T-helper 17 cell (primary cell): ENCODE results near the gene SMYD5. TPM values are rescaled to one million over a fixed set of nuclear protein-coding genes. Genes with fewer than 3 reads are reported as not detected.
"Not testable (repeated sequence)": the region's sequence is repeated elsewhere in the genome, so short reads cannot be mapped to it uniquely, and the experiment has no call there.

Experiments
- ATAC-seq: fragments of 150-1000 bp; cut with Tn5 transposase; 2 replicates; pipeline ENCODE4 v1.10.0; 2021; ENCODE audit warnings: mild to moderate bottlenecking, moderate library complexity
- DNase-seq, 3 donors: peaks; one replicate each; pipeline versions ENCODE4 v3.0.0 to v3.0.0-alpha.2; 2020 to 2021
- H3K9me3 ChIP-seq: one replicate; pipeline ENCODE4 v1.7.0; 2013; ENCODE audit warnings: low read length, mild to moderate bottlenecking; ENCODE audit not compliant: control insufficient read depth, poor library complexity, severe bottlenecking
- H3K27ac Mint-ChIP-seq: one replicate; pipeline ENCODE4 v1.8.0; 2022; ENCODE audit warnings: mild to moderate bottlenecking, moderate library complexity, mixed read lengths
- H3K27me3 Mint-ChIP-seq: one replicate; pipeline ENCODE4 v1.8.0; 2022; ENCODE audit warnings: mixed read lengths
- H3K36me3 Mint-ChIP-seq: one replicate; pipeline ENCODE4 v1.8.0; 2022; ENCODE audit warnings: low read depth, mixed read lengths
- H3K4me1 Mint-ChIP-seq: one replicate; pipeline ENCODE4 v1.8.0; 2022; ENCODE audit warnings: mild to moderate bottlenecking, mixed read lengths
- H3K4me3 Mint-ChIP-seq: one replicate; pipeline ENCODE4 v1.8.0; 2022; ENCODE audit warnings: mild to moderate bottlenecking, moderate library complexity, mixed read lengths
- total RNA-seq, 4 donors: library from RNA in 2 of 4; stranded (reverse) in 2 of 4; gene quantifications; one replicate each; pipeline ENCODE4 v1.2.3 and lab custom pipeline; 2022 to 2026

The SMYD5 gene
- total RNA-seq, 2 donors from 2014 or later: 31.9 to 37.0 TPM

- Mint-ChIP-seq H3K27ac (no peak overlapping the region), H3K4me1 (peaks cover 23% of the 10 kb centered on the region), H3K36me3 (no peaks in the 10 kb centered on the region), H3K4me3 (peak overlapping the region; percentile 95), H3K27me3 (peaks cover 32% of the 10 kb centered on the region)
- H3K9me3 ChIP-seq: no peaks in the 10 kb centered on the region
- peak; percentile 1 for ATAC-seq
- no peak for DNase-seq
These were observed 36.3 kb upstream of the SMYD5 start for GRCh38 chr2:73177645-73178255.

GRCh38 chr2:73185965-73186364 lies 28.1 kb upstream of the SMYD5 start:
- no peak overlapping the region for H3K4me3 Mint-ChIP-seq
- no peaks in the 10 kb centered on the region for H3K9me3 ChIP-seq
- DNase-seq: no peak
- H3K4me1 Mint-ChIP-seq: peaks cover 7% of the 10 kb centered on the region
- H3K27ac Mint-ChIP-seq: no peak overlapping the region
- peaks cover 23% of the 10 kb centered on the region for H3K27me3 Mint-ChIP-seq
- H3K36me3 Mint-ChIP-seq: peaks cover 4% of the 10 kb centered on the region
- ATAC-seq: no peak

- Mint-ChIP-seq H3K4me1 (peaks cover 4% of the 10 kb centered on the region), H3K27me3 (peaks cover 23% of the 10 kb centered on the region), H3K27ac (no peak overlapping the region), H3K36me3 (peaks cover 4% of the 10 kb centered on the region), H3K4me3 (no peak overlapping the region)
- ATAC-seq (no peak), DNase-seq (no peak)
- H3K9me3 ChIP-seq: no peaks in the 10 kb centered on the region
These were observed 26.5 kb upstream of the SMYD5 start for GRCh38 chr2:73187549-73187948.

DNA sequence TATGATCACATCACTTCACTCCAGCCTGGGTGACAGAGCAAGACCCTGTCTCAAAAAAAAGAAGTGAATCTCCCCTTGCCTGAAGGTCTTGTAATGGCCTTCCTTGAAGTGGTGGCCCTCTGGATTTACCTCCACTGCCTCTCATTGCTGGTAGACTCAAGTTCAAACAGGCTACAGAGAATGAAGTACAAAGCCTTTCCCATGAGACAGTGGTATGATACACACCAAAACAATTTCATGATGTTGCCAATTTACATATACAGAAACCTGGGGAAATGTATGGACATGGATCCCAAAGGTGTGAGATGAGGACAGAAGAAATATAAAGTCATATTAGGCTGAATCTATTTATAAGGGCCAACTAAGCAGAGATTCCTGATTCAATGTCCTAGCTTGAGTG lies 16.5 kb upstream of the SMYD5 start:
- ATAC-seq (no peak), DNase-seq (no peak)
- peaks cover 50% of the 10 kb centered on the region for H3K27me3 Mint-ChIP-seq
- H3K4me1 Mint-ChIP-seq: peaks cover 4% of the 10 kb centered on the region
- no peaks in the 10 kb centered on the region for H3K9me3 ChIP-seq
- H3K36me3 Mint-ChIP-seq: no peaks in the 10 kb centered on the region
- H3K4me3 Mint-ChIP-seq: no peak overlapping the region
- no peak overlapping the region for H3K27ac Mint-ChIP-seq

- DNase-seq, H3K4me3 Mint-ChIP-seq, ATAC-seq, H3K9me3 ChIP-seq, H3K27ac Mint-ChIP-seq, H3K4me1 Mint-ChIP-seq, H3K36me3 Mint-ChIP-seq: not testable (repeated sequence)
- H3K27me3 Mint-ChIP-seq: peaks cover 66% of the 10 kb centered on the region
These were observed 13.8 kb upstream of the SMYD5 start for GRCh38 chr2:73200281-73200680.

GRCh38 chr2:73202156-73203054 lies 11.6 kb upstream of the SMYD5 start, which contains the start of gene NOTO:
Gene NOTO (plus strand): TSS chr2:73202574. CDS start chr2:73202667, 93 bp downstream.
- Mint-ChIP-seq H3K4me1 (peaks cover 8% of the 10 kb centered on the region), H3K4me3 (peak within 1 kb of the TSS; percentile 80), H3K36me3 (peaks cover 2% of the 10 kb centered on the region), H3K27ac (no peak within 1 kb of the TSS), H3K27me3 (peaks cover 62% of the 10 kb centered on the region)
- DNase-seq: no peak
- peak; percentile 51 for ATAC-seq
- no peaks in the 10 kb centered on the region for H3K9me3 ChIP-seq

DNA sequence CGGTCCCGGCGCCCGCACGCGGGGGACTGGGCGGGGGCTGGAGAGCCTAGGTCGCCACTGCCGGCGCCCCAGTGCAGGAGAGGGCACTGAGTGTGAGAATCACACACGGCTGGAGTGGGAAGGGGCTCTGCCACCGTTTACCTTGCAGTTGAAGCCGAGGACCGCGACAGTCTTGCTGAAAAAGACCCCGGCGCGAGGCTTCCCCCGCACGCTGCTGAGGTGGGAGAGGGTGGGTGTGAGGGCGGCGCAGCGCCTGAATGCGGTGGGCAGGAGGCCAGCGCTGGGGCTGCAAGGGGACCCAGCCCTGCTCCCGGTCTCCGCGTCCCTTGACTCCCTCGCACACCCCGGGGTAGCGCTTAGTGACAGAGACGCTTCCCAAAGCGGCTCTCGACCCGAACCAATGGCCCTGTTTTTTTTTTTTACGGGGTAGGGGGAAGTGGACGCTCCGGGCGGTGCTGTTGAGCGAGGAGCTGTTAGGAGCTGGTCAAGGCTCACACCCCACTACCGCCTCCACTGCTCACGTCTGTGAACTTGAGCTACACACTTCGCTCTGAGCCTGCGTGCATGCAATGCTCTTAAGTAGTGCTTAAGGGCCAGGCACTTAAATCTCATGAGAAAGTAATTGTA lies 10.9 kb upstream of the SMYD5 start:
- peak overlapping the region; percentile 60 for H3K4me3 Mint-ChIP-seq
- H3K9me3 ChIP-seq: no peaks in the 10 kb centered on the region
- ATAC-seq (peak; percentile 56), DNase-seq (no peak)
- peaks cover 62% of the 10 kb centered on the region for H3K27me3 Mint-ChIP-seq
- H3K4me1 Mint-ChIP-seq: peaks cover 8% of the 10 kb centered on the region
- peaks cover 2% of the 10 kb centered on the region for H3K36me3 Mint-ChIP-seq
- H3K27ac Mint-ChIP-seq: no peak overlapping the region

DNA sequence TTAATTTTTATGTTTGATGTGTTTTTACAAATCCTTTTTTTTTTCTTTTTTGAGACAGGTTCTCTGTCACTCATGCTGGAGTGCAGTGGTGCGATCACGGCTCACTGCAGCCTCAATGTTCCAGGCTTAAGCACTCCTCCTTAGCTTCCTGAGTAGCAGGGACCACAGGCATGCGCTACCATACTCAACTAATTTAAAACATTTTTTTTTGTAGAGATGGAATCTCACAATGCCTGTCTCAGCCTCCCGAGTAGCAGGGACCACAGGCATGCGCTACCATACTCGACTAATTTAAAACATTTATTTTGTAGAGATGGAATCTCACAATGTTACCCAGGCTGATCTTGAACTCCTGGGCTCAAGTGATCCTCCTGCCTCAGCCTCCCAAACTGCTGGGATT lies 8.4 kb upstream of the SMYD5 start:
- Mint-ChIP-seq H3K4me1 (peaks cover 11% of the 10 kb centered on the region), H3K36me3 (peaks cover 10% of the 10 kb centered on the region), H3K4me3 (no peak overlapping the region), H3K27ac (no peak overlapping the region), H3K27me3 (peaks cover 61% of the 10 kb centered on the region)
- no peak for ATAC-seq
- no peak for DNase-seq
- H3K9me3 ChIP-seq: no peaks in the 10 kb centered on the region

DNA sequence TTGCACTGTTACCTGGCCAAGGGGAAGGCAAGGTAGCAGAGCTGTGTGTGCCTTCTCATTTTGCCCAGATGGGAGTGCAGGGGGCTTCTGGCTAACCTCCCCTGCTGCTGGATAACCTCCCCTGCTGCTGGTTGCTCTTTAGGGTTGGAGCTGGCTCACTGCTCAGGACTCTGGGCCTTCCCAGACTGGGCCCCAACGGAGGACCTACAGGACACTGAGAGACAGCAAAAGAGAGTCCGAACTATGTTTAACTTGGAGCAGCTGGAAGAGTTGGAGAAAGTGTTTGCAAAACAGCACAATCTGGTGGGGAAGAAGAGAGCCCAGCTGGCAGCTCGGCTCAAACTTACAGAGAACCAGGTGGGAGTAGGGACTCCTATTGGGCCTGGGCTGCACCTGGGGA lies 5.8 kb upstream of the SMYD5 start:
- Mint-ChIP-seq H3K27ac (no peak overlapping the region), H3K4me3 (no peak overlapping the region), H3K4me1 (peaks cover 13% of the 10 kb centered on the region), H3K27me3 (peaks cover 54% of the 10 kb centered on the region), H3K36me3 (peaks cover 10% of the 10 kb centered on the region)
- H3K9me3 ChIP-seq: no peaks in the 10 kb centered on the region
- DNase-seq: no peak
- ATAC-seq: no peak

- peaks cover 8% of the 10 kb centered on the region for H3K36me3 Mint-ChIP-seq
- H3K27me3 Mint-ChIP-seq: peaks cover 40% of the 10 kb centered on the region
- no peaks in the 10 kb centered on the region for H3K9me3 ChIP-seq
- H3K4me1 Mint-ChIP-seq: peaks cover 23% of the 10 kb centered on the region
- ATAC-seq (no peak), DNase-seq (no peak)
- peak overlapping the region; percentile 21 for H3K27ac Mint-ChIP-seq
- peak overlapping the region; percentile 63 for H3K4me3 Mint-ChIP-seq
These were observed 4.0 kb upstream of the SMYD5 start for GRCh38 chr2:73210019-73210418.

DNA sequence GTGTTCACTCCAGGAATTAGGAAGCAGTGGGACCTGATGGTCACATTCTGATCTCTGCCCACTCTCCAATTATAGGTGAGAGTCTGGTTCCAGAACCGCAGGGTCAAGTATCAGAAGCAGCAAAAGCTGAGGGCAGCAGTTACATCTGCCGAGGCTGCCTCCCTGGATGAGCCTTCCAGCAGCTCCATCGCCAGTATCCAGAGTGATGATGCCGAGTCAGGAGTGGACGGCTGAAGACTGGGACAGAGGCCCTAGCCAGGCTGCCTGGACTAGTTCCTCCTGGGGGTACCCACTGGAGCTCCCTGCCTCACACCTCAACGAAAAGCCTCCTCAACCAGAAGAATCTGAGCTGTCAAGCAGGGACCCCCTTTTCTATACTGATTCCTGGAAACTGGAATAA lies 3.3 kb upstream of the SMYD5 start:
- Mint-ChIP-seq H3K4me3 (no peak overlapping the region), H3K27me3 (peaks cover 37% of the 10 kb centered on the region), H3K4me1 (peaks cover 30% of the 10 kb centered on the region), H3K27ac (no peak overlapping the region), H3K36me3 (peaks cover 8% of the 10 kb centered on the region)
- no peaks in the 10 kb centered on the region for H3K9me3 ChIP-seq
- DNase-seq (no peak), ATAC-seq (no peak)

- Mint-ChIP-seq H3K36me3 (peaks cover 8% of the 10 kb centered on the region), H3K27me3 (peaks cover 29% of the 10 kb centered on the region), H3K4me1 (peaks cover 32% of the 10 kb centered on the region), H3K27ac (peak overlapping the region; percentile 89), H3K4me3 (no peak overlapping the region)
- no peaks in the 10 kb centered on the region for H3K9me3 ChIP-seq
- no peak for DNase-seq
- ATAC-seq: no peak
These were observed 2.0 kb upstream of the SMYD5 start for GRCh38 chr2:73212098-73212447.

DNA sequence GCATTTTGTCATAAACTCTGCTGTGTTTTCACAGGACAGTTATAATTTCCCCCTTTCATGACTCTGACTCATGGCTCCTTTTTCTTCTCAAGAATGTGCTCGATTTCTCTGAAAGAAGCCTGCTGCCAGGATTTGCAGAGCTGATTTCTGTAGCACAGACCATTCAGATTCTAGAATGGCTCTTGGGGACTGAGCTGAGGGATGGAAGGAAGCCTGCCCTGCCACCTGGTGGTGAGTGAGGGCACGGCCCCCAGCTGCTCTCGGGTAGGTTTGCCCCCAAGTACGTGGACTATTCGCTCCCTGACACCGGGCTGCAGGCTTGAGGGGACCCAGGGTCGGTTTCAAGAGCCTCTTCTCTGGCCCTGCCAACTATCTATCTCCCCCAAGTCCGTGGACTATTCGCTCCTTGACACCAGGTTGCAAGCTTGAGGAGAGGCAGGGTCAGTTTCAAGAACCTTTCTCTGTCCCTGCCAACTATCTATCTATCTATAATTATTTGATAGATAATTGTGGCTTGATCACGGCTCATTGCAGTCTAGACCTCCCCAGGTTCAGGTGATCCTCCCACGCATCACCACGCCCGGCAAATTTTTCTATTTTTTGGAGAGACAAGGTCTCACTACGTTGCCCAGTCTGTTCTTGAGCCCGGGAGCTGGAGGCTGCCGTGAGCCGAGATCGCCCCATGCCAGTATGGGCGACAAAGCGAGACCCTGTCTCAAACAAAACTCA lies 1.4 kb upstream of the SMYD5 start:
- Mint-ChIP-seq H3K27me3 (peaks cover 23% of the 10 kb centered on the region), H3K4me1 (peaks cover 35% of the 10 kb centered on the region), H3K4me3 (peak overlapping the region; percentile 96), H3K27ac (peak overlapping the region; percentile 89), H3K36me3 (peaks cover 8% of the 10 kb centered on the region)
- peak; percentile 48 to 54 (median 52) for DNase-seq
- H3K9me3 ChIP-seq: no peaks in the 10 kb centered on the region
- peak; percentile 70 for ATAC-seq
